Osteoblast (primary cell): Measurements from ENCODE around the gene SIMC1. TPM values are rescaled to one million over a fixed set of nuclear protein-coding genes. Genes with fewer than 3 reads are reported as not detected.
"Not testable (repeated sequence)": the region's sequence is repeated elsewhere in the genome, so short reads cannot be mapped to it uniquely, and the experiment has no call there.

ENCODE experiments used
- DNase-seq: peaks from one replicate; pipeline ENCODE4 v3.0.0; 2011; ENCODE audit warnings: low spot score, mixed read lengths; ENCODE audit not compliant: insufficient read length; ENCODE audit errors: missing footprints
- H2AFZ ChIP-seq: 2 replicates; pipeline ENCODE4 v1.6.0; 2011; ENCODE audit warnings: mild to moderate bottlenecking, low read length
- H3K27ac ChIP-seq: 2 replicates; pipeline ENCODE4 v1.5.1; 2011; ENCODE audit warnings: mild to moderate bottlenecking, low read depth, low read length, moderate library complexity
- H3K27me3 ChIP-seq: 2 replicates; pipeline ENCODE4 v1.6.0; 2012; ENCODE audit warnings: mild to moderate bottlenecking, control low read depth, inconsistent platforms, low read length, moderate library complexity; ENCODE audit not compliant: insufficient read depth
- H3K36me3 ChIP-seq: 2 replicates; pipeline ENCODE4 v1.5.1; 2011; ENCODE audit warnings: mild to moderate bottlenecking, low read length, control low read depth, moderate library complexity; ENCODE audit not compliant: insufficient read depth
- H3K4me1 ChIP-seq: 2 replicates; pipeline ENCODE4 v1.5.1; 2011; ENCODE audit warnings: mild to moderate bottlenecking, low read length, control low read depth, moderate library complexity; ENCODE audit not compliant: insufficient read depth
- H3K4me2 ChIP-seq: 2 replicates; pipeline ENCODE4 v1.6.0; 2011; ENCODE audit warnings: mild to moderate bottlenecking, low read length; ENCODE audit not compliant: insufficient read depth
- H3K4me3 ChIP-seq: fragments of 200-600 bp; sonication (generic); 3 replicates; pipeline ENCODE4 v1.5.1; 2012; ENCODE audit warnings: mild to moderate bottlenecking, low read length, inconsistent platforms; ENCODE audit not compliant: insufficient read depth
- H3K79me2 ChIP-seq: 2 replicates; pipeline ENCODE4 v1.6.0; 2012; ENCODE audit warnings: mild to moderate bottlenecking, low read length, control low read depth, inconsistent platforms; ENCODE audit not compliant: insufficient read depth
- H3K9me3 ChIP-seq: 2 replicates; pipeline ENCODE4 v1.5.1; 2011; ENCODE audit warnings: low read depth, low read length, control low read depth
- H4K20me1 ChIP-seq: 2 replicates; pipeline ENCODE4 v1.6.0; 2012; ENCODE audit warnings: mild to moderate bottlenecking, low read length, control low read depth; ENCODE audit not compliant: insufficient read depth
- total RNA-seq: library from RNA; depleted of rRNA; stranded (reverse); fragments of >200 nt; gene quantifications from 2 replicates; pipeline ENCODE4 v1.2.3, GENCODE V29; 2012
- TF ChIP-seq, protein P1 (sequence below): IDR thresholded peaks from 2 replicates; pipeline ENCODE4 v1.5.1; 2011; ENCODE audit warnings: mild to moderate bottlenecking, low read depth, low read length, moderate library complexity; ENCODE audit errors: extremely low read depth

SIMC1 gene
- total RNA-seq, 1 donor = 5.1 TPM

DNA sequence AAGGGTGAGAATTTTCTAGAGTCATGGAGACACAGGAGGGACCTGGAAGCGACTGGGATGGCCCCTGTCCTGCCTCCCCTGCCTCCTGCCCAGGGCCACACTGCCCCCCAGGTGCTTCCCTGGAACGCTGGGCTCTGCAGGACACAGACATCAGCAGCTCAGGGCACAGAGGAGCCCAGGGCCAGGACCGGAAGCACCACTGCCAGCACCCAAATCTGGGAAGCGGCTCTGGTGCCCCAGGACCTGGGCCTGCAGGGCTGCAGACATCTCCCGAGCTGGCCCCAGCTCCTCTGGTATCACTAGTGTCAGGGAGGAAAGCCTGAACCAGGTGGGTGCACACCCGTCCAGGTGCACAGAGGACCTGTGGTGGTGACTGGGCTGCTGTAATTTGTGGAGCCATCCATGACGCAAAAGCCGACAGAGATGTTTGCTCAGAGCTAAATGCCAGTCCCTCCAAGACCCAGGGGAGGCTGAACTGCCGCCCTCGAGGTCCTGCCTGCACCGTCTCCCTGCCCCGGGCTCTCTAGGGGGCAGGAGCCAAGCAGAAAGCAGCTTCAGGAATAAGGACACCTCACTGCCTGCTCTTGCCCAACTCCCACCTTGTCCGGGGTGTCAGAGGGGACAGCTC is 46.0 kb upstream of the SIMC1 start:
- no peaks in the 10 kb centered on the region for H3K9me3 ChIP-seq
- H3K79me2 ChIP-seq = no peaks in the 10 kb centered on the region
- H3K4me3 ChIP-seq = no peak overlapping the region
- H3K4me2 ChIP-seq = no peak overlapping the region
- no peaks in the 10 kb centered on the region for H3K36me3 ChIP-seq
- DNase-seq = peak; percentile 79
- no peaks in the 10 kb centered on the region for H4K20me1 ChIP-seq
- H3K4me1 ChIP-seq = no peaks in the 10 kb centered on the region
- no peak overlapping the region for H3K27ac ChIP-seq
- TF ChIP-seq, protein P1, sequence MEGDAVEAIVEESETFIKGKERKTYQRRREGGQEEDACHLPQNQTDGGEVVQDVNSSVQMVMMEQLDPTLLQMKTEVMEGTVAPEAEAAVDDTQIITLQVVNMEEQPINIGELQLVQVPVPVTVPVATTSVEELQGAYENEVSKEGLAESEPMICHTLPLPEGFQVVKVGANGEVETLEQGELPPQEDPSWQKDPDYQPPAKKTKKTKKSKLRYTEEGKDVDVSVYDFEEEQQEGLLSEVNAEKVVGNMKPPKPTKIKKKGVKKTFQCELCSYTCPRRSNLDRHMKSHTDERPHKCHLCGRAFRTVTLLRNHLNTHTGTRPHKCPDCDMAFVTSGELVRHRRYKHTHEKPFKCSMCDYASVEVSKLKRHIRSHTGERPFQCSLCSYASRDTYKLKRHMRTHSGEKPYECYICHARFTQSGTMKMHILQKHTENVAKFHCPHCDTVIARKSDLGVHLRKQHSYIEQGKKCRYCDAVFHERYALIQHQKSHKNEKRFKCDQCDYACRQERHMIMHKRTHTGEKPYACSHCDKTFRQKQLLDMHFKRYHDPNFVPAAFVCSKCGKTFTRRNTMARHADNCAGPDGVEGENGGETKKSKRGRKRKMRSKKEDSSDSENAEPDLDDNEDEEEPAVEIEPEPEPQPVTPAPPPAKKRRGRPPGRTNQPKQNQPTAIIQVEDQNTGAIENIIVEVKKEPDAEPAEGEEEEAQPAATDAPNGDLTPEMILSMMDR = no peak
- no peak overlapping the region for H2AFZ ChIP-seq
- no peaks in the 10 kb centered on the region for H3K27me3 ChIP-seq

DNA sequence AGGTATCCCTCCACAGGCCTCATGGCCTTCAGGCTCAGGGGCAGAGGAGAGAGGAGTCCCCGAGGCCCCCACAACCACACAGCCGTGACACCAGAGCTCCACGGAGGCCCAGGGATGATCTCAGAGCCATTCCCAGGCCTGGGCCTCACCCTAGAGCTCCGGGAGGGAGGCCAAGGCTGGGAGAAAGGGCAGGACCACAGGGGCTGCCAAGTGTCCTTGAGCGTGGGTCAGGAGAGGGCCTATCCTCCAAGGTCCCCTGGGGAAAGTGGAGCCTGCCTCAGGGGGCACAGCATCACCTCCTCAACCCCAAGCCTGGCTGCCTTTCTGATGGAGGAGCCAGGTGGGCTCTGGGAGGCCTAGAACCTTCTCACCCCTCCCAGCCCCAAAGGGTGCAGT is 45.5 kb upstream of the SIMC1 start:
- H3K4me1 ChIP-seq, H3K79me2 ChIP-seq, H2AFZ ChIP-seq, H4K20me1 ChIP-seq, H3K4me3 ChIP-seq, H3K4me2 ChIP-seq, H3K9me3 ChIP-seq, H3K27ac ChIP-seq, H3K36me3 ChIP-seq, H3K27me3 ChIP-seq: not testable (repeated sequence)
- peak; percentile 53 for DNase-seq

DNA sequence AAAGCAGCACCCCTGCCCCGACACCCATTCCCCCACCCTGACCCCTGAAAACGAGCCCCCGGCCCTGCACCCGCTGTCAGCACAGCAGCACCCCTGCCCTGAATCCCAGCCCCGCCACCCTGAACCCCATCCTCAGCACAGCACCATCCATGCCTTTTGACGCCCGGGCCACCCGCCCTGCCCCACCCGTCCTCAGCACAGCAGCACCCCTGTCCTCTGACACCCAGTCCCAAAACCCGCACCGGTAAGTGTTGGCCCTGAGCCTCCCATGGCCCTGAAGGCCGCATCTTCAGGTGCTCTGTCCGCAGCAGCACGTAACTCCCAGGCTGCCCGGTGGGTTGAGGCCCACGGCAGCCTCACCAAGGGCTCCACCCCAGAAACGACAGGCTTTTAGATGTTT is 44.6 kb upstream of the SIMC1 start:
- not testable (repeated sequence) for H3K79me2 ChIP-seq, H3K4me3 ChIP-seq, H4K20me1 ChIP-seq, H3K27ac ChIP-seq, H3K4me2 ChIP-seq, DNase-seq, H3K36me3 ChIP-seq, H3K9me3 ChIP-seq, H2AFZ ChIP-seq, H3K4me1 ChIP-seq, H3K27me3 ChIP-seq

DNA sequence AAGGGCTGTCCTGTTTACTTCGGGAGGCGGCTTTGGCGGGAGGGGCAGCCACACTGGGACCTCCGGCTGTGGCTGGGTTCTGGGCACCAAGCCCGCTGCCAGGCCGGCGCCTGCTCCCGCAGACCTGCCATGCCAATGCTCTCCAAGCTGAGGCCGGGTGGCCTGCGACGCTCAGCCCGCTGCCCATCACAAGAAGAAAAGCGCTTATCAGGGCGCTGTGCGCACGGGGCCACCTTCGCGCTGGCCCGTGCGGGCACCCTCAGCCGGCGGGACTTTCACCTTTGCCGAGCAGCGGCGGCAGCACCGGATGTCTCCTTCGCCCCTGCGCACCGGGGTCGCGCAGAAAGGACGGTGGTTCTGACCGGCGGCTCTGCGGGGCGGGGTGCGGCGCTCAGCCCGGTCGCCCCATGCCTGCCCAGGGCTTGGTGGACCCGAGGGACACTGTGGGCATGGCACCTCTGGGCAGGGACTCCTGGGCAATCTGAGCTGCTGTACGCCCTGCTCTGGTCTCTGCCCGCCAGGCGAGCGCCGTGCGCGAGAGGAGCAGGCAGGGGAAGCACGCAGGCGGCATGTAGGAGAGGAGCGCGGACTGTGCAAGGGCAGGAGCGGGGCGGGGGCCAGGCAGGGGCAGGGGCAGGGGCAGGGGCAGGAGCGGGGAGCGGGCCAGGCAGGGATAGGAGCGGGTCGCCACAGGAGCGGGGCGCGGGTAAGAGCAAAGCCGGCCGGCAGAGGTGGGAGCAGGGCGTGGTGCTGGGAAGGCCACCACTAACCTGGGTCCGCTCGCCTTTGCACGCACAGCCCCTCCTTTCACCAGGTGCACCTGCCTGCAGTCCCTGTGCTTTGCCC is 43.8 kb upstream of the SIMC1 start:
- not testable (repeated sequence) for H3K27ac ChIP-seq, H3K36me3 ChIP-seq, H3K27me3 ChIP-seq, H3K4me1 ChIP-seq, H4K20me1 ChIP-seq, H2AFZ ChIP-seq, H3K9me3 ChIP-seq, H3K79me2 ChIP-seq
- H3K4me3 ChIP-seq = peak overlapping the region; percentile 45
- peak overlapping the region; percentile 36 for H3K4me2 ChIP-seq
- peak; percentile 65 for DNase-seq

DNA sequence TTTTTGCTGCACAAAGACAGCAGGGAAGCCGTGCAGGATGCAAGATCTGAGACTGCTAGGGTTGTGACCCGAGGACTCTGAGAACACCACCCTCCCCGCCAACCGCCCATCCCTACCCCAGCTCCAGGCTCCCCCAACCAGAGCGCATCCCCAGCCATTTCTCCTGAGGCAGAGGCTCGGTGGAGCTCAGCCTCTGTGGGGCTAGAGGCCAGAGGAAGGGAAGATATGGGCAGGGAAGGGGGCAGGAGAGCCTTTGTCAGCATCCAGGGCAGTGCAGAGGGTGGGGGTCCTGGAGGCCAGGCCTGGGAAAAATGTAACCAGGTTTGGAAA is 43.2 kb upstream of the SIMC1 start:
- H3K4me1 ChIP-seq, DNase-seq, H3K9me3 ChIP-seq, H3K27ac ChIP-seq, H3K4me3 ChIP-seq, H2AFZ ChIP-seq, H3K27me3 ChIP-seq, H3K79me2 ChIP-seq, H3K4me2 ChIP-seq, H3K36me3 ChIP-seq, H4K20me1 ChIP-seq: not testable (repeated sequence)

DNA sequence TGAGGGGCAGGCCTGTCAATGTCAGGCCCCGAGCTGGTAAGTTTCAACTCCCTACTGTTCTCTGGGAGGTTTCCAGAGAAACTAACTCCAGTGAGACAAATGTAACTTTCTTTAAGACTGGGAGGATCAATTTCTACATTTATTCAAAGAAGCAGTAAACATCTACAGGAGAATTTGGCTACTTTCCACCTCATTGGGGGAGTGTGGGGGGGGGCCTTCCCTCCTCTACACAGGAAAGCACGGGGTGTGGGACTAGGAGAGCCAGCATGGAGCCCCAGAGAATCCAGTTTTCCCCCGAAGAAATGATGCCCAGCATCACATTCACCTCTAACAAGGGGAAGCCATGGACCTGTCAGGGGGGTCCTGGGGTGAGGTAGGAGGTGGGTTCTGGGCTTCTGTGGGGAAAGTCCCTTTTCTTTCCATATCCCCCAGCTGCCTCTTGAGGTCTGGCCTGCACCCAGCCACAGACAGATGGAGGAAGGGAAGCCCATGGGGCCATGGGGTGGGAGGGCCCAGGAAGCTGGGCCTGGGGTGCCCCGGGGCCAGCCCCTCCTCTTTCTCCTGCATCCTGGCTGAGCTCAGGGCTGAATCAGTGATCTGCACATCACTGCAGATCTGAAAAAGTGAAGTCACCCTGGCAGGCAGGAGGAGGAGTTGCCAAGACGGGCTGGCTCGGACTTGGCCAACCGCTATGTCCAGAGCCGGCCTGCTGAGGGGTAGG is 42.6 kb upstream of the SIMC1 start:
- not testable (repeated sequence) for H3K27ac ChIP-seq, H3K27me3 ChIP-seq, H3K4me3 ChIP-seq, H4K20me1 ChIP-seq, H2AFZ ChIP-seq, H3K79me2 ChIP-seq, H3K4me2 ChIP-seq, H3K9me3 ChIP-seq, H3K4me1 ChIP-seq, H3K36me3 ChIP-seq, DNase-seq

DNA sequence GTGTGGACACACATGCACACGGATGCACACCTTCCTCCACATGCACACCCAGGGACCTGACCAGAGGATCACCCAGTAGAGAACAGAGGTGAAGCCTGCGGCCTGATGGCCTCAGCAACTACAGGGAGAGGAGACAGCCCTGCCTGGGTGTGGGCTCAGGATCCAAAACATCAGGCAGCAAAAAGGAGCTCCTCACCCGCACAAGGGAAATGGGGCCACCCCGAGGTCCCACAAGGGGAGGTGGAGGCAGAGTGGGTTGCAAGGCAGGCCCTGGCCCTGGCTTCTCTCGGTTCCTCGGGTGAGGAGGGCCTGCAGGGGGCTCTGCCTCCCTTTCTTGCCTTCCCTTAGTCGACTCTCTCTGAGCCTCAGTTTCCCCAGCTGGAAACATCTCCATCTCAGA is 41.4 kb upstream of the SIMC1 start:
- not testable (repeated sequence) for H3K4me3 ChIP-seq, H3K36me3 ChIP-seq, DNase-seq, H3K27ac ChIP-seq, H4K20me1 ChIP-seq, H3K4me2 ChIP-seq, H3K79me2 ChIP-seq, H3K9me3 ChIP-seq, H3K27me3 ChIP-seq, H3K4me1 ChIP-seq, H2AFZ ChIP-seq

DNA sequence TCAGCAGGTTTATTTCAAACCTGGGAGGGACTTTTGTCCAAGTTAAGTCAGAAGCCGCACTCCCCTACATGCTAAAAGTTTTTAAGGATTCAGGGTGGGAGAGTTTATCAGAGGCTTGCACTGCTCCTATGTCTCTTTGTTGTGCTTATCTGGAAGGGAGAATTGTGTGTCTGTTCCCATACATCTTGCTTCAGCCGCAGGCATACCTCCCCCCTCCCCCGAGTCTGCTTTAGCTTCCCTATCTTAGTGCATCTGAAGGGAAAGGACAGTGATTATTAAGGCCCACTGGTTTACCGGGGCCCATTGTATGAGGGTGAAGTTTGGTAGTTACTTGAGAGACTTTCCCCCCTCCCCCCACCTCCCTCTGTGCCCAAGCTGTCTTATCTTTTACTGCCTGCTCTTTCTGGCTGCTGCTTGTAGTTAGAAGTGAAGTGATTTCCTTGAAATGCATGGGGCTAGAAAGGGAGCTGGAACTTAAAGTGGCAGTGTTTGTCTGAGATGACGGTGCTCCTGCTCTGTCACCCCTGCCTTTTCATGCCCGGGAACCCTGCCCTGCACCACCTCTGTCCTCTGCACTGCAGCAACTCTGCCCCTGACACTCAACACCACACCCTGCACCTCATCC is 40.9 kb upstream of the SIMC1 start:
- not testable (repeated sequence) for H2AFZ ChIP-seq, H3K4me2 ChIP-seq, H3K79me2 ChIP-seq, H3K27ac ChIP-seq, H4K20me1 ChIP-seq, H3K4me3 ChIP-seq, H3K4me1 ChIP-seq, H3K9me3 ChIP-seq, H3K36me3 ChIP-seq, DNase-seq, H3K27me3 ChIP-seq
